Measurements from ENCODE around the gene FTHL17. TPM values are rescaled to one million over a fixed set of nuclear protein-coding genes. Genes with fewer than 3 reads are reported as not detected.

The FTHL17 gene
- not detected for polyA plus RNA-seq (2013, experiment 1 of 2)
- not detected for polyA plus RNA-seq (2013, experiment 2 of 2)

DNA sequence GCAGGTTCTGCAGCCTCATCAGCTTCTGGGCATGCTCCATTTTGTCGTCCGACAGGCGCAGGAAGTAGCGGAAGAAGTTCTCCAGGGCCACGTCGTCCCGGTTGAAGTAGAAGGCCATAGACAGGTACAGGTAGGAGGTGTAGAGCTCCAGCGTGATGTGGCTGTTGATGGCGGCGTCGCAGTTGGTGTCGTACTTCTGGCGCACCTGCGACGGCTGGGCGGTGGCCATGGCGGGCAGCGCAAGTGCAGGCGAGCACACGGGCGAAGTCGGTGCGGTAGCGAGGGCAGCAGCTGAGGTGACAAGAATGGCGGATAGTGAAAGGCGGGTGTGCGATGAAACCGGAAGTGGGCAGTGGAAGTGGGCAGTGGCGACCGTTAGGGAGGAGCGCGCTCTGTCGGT lies at the start of gene FTHL17:
TSS of gene FTHL17 (minus strand) at position 317 of the 400 bp plus-strand sequence. CDS start at position 229, 88 bp downstream.
- no peak within 1 kb of the TSS for H3K27ac ChIP-seq (replicated peaks; ENCODE audit: low read length)
- H2AK5ac ChIP-seq (ENCODE audit: low read depth, low read length): no peak within 1 kb of the TSS
- H2BK12ac ChIP-seq (ENCODE audit: low read length): no peak within 1 kb of the TSS
- peaks cover 0 to 4% of the 10 kb centered on the region in 2 donors for H3K4me1 ChIP-seq (ENCODE audit: control insufficient read depth in 2 of 2, insufficient read depth in 1 of 2, low read depth in 1 of 2, low read length in 2 of 2)
- H3K4me2 ChIP-seq (ENCODE audit: insufficient read depth, low read length, poor library complexity, severe bottlenecking): no peak within 1 kb of the TSS
- no peaks in the 10 kb centered on the region for H3K9me3 ChIP-seq (replicated peaks in 1 of 2; ENCODE audit: control insufficient read depth in 2 of 2, insufficient read depth in 1 of 2, low read depth in 1 of 2, low read length in 2 of 2)
- no peak within 1 kb of the TSS for H3K9ac ChIP-seq (ENCODE audit: low read depth, low read length, poor library complexity)
- no CpG with 5 or more reads among the region's 33 CpGs for WGBS, 2 donors (ENCODE audit: extremely low coverage in 2 of 2, insufficient read length in 2 of 2, insufficient replicate concordance in 1 of 2)
- no peak for DNase-seq (ENCODE audit: low spot score)
- peak within 1 kb of the TSS; percentile 21 for H3K14ac ChIP-seq (ENCODE audit: low read length)
- no peaks in the 10 kb centered on the region for H3K36me3 ChIP-seq (replicated peaks in 1 of 2; ENCODE audit: control insufficient read depth in 2 of 2, insufficient read depth in 2 of 2, low read length in 2 of 2)
- no peak within 1 kb of the TSS for H2BK5ac ChIP-seq (ENCODE audit: low read length)
- no peak within 1 kb of the TSS for H2BK120ac ChIP-seq (ENCODE audit: low read depth, low read length)
- H3K27me3 ChIP-seq (ENCODE audit: control insufficient read depth in 3 of 3, insufficient read depth in 3 of 3, low read depth in 1 of 3, low read length in 3 of 3): no peaks in the 10 kb centered on the region
- peak within 1 kb of the TSS; percentile 48 for H3K18ac ChIP-seq (ENCODE audit: low read length)
- H4K91ac ChIP-seq (ENCODE audit: low read depth, low read length, poor library complexity): no peak within 1 kb of the TSS
- H2AFZ ChIP-seq (ENCODE audit: low read length): no peak within 1 kb of the TSS
- H3K79me1 ChIP-seq (ENCODE audit: low read depth, low read length): no peaks in the 10 kb centered on the region
- H3K23ac ChIP-seq (ENCODE audit: low read depth, low read length, poor library complexity): no peak within 1 kb of the TSS
- no peak within 1 kb of the TSS for H3K4ac ChIP-seq (ENCODE audit: low read length)
- no peak within 1 kb of the TSS for H3K4me3 ChIP-seq (ENCODE audit: low read length in 2 of 2)
- H4K8ac ChIP-seq (ENCODE audit: low read depth, low read length): no peak within 1 kb of the TSS
- H2BK15ac ChIP-seq (ENCODE audit: low read length): no peak within 1 kb of the TSS

DNA sequence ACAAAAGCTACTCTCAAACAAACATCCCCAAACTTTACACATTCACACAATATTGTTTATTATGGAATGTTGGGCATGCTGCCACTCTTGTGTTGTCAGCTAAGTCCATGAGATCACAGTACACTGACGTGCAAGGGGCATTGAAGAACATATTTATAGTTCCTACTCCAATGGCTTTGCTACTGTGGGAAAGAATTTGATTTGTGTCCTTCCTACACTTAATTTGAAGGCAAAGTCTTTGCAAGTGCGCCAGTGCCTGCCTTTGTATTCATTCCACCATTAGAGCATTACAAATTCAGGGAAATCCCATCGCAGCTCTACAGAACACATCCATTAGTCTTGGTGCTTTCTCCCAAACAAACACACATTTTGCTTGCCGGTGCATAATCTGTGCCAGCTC lies 45.4 kb upstream of the FTHL17 start:
- Histone ChIP-seq H3K14ac (ENCODE audit: low read length) (no peak overlapping the region), H2BK12ac (ENCODE audit: low read length) (no peak overlapping the region), H4K8ac (ENCODE audit: low read depth, low read length) (no peak overlapping the region), H3K4me3 (ENCODE audit: low read length in 2 of 2) (no peak overlapping the region), H3K4ac (ENCODE audit: low read length) (no peak overlapping the region), H3K9ac (ENCODE audit: low read depth, low read length, poor library complexity) (no peak overlapping the region), H3K27ac (replicated peaks; ENCODE audit: low read length) (no peak overlapping the region), H3K18ac (ENCODE audit: low read length) (no peak overlapping the region), H3K27me3 (ENCODE audit: control insufficient read depth in 3 of 3, insufficient read depth in 3 of 3, low read depth in 1 of 3, low read length in 3 of 3) (no peaks in the 10 kb centered on the region), H2BK15ac (ENCODE audit: low read length) (no peak overlapping the region), H2AFZ (ENCODE audit: low read length) (no peak overlapping the region), H3K9me3 (replicated peaks in 1 of 2; ENCODE audit: control insufficient read depth in 2 of 2, insufficient read depth in 1 of 2, low read depth in 1 of 2, low read length in 2 of 2) (no peaks in the 10 kb centered on the region), H3K4me2 (ENCODE audit: insufficient read depth, low read length, poor library complexity, severe bottlenecking) (no peak overlapping the region), H3K36me3 (replicated peaks in 1 of 2; ENCODE audit: control insufficient read depth in 2 of 2, insufficient read depth in 2 of 2, low read length in 2 of 2) (peaks cover 2% of the 10 kb centered on the region in 2 donors), H2BK5ac (ENCODE audit: low read length) (no peak overlapping the region), H2BK120ac (ENCODE audit: low read depth, low read length) (no peak overlapping the region), H2AK5ac (ENCODE audit: low read depth, low read length) (no peak overlapping the region), H3K23ac (ENCODE audit: low read depth, low read length, poor library complexity) (no peak overlapping the region), H3K4me1 (ENCODE audit: control insufficient read depth in 2 of 2, insufficient read depth in 1 of 2, low read depth in 1 of 2, low read length in 2 of 2) (no peaks in the 10 kb centered on the region), H3K79me1 (ENCODE audit: low read depth, low read length) (no peaks in the 10 kb centered on the region), H4K91ac (ENCODE audit: low read depth, low read length, poor library complexity) (no peak overlapping the region)
- no peak for DNase-seq (ENCODE audit: low spot score)
- no CpG with 5 or more reads among the region's 4 CpGs for WGBS, 2 donors (ENCODE audit: extremely low coverage in 2 of 2, insufficient read length in 2 of 2, insufficient replicate concordance in 1 of 2)

DNA sequence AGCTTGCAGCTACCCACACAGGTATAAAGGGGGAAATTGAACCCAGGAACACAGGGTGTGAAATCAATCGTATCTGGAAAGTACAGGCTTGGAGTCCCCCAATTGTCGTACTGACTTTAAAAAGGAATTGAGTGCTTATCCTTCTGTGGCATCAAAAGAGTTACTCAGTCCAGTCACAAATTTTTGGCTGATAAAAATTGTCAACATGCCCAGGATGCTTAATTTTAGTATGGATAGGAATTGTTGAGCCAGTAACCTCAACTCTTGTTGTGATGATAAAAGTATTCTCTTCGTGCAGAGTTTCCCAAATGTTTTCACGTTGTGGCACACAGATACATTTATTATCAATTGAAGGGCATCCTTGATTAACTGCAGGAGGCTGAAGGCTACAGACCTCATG lies 43.6 kb upstream of the FTHL17 start:
- H3K14ac ChIP-seq (ENCODE audit: low read length): no peak overlapping the region
- WGBS, 2 donors (ENCODE audit: extremely low coverage in 2 of 2, insufficient read length in 2 of 2, insufficient replicate concordance in 1 of 2): no CpG with 5 or more reads among the region's 4 CpGs

GRCh38 chrX:31114858-31115257 lies 43.0 kb upstream of the FTHL17 start:
- no CpG with 5 or more reads among the region's 2 CpGs for WGBS, 2 donors (ENCODE audit: extremely low coverage in 2 of 2, insufficient read length in 2 of 2, insufficient replicate concordance in 1 of 2)
- Histone ChIP-seq H3K4me1 (ENCODE audit: control insufficient read depth in 2 of 2, insufficient read depth in 1 of 2, low read depth in 1 of 2, low read length in 2 of 2) (no peaks in the 10 kb centered on the region), H3K4ac (ENCODE audit: low read length) (no peak overlapping the region), H3K27me3 (ENCODE audit: control insufficient read depth in 3 of 3, insufficient read depth in 3 of 3, low read depth in 1 of 3, low read length in 3 of 3) (no peaks in the 10 kb centered on the region), H3K9ac (ENCODE audit: low read depth, low read length, poor library complexity) (no peak overlapping the region), H3K27ac (replicated peaks; ENCODE audit: low read length) (no peak overlapping the region), H4K8ac (ENCODE audit: low read depth, low read length) (no peak overlapping the region), H2BK5ac (ENCODE audit: low read length) (no peak overlapping the region), H3K9me3 (replicated peaks in 1 of 2; ENCODE audit: control insufficient read depth in 2 of 2, insufficient read depth in 1 of 2, low read depth in 1 of 2, low read length in 2 of 2) (no peaks in the 10 kb centered on the region), H3K4me3 (ENCODE audit: low read length in 2 of 2) (no peak overlapping the region), H2AFZ (ENCODE audit: low read length) (no peak overlapping the region), H3K79me1 (ENCODE audit: low read depth, low read length) (no peaks in the 10 kb centered on the region), H4K91ac (ENCODE audit: low read depth, low read length, poor library complexity) (no peak overlapping the region), H3K23ac (ENCODE audit: low read depth, low read length, poor library complexity) (no peak overlapping the region), H2BK120ac (ENCODE audit: low read depth, low read length) (no peak overlapping the region), H2AK5ac (ENCODE audit: low read depth, low read length) (no peak overlapping the region), H3K14ac (ENCODE audit: low read length) (no peak overlapping the region), H2BK12ac (ENCODE audit: low read length) (no peak overlapping the region), H3K36me3 (replicated peaks in 1 of 2; ENCODE audit: control insufficient read depth in 2 of 2, insufficient read depth in 2 of 2, low read length in 2 of 2) (no peaks in the 10 kb centered on the region), H3K18ac (ENCODE audit: low read length) (no peak overlapping the region), H2BK15ac (ENCODE audit: low read length) (no peak overlapping the region), H3K4me2 (ENCODE audit: insufficient read depth, low read length, poor library complexity, severe bottlenecking) (no peak overlapping the region)
- no peak for DNase-seq (ENCODE audit: low spot score)

More for the DNA sequence above, 43.6 kb upstream of the FTHL17 start:
- Histone ChIP-seq H3K9ac (ENCODE audit: low read depth, low read length, poor library complexity) (no peak overlapping the region), H3K23ac (ENCODE audit: low read depth, low read length, poor library complexity) (no peak overlapping the region), H2AFZ (ENCODE audit: low read length) (no peak overlapping the region), H4K91ac (ENCODE audit: low read depth, low read length, poor library complexity) (no peak overlapping the region), H2BK12ac (ENCODE audit: low read length) (no peak overlapping the region), H3K18ac (ENCODE audit: low read length) (no peak overlapping the region), H3K4me3 (ENCODE audit: low read length in 2 of 2) (no peak overlapping the region), H3K36me3 (replicated peaks in 1 of 2; ENCODE audit: control insufficient read depth in 2 of 2, insufficient read depth in 2 of 2, low read length in 2 of 2) (no peaks in the 10 kb centered on the region), H2BK120ac (ENCODE audit: low read depth, low read length) (no peak overlapping the region), H3K79me1 (ENCODE audit: low read depth, low read length) (no peaks in the 10 kb centered on the region), H3K4ac (ENCODE audit: low read length) (no peak overlapping the region), H2BK5ac (ENCODE audit: low read length) (no peak overlapping the region), H3K9me3 (replicated peaks in 1 of 2; ENCODE audit: control insufficient read depth in 2 of 2, insufficient read depth in 1 of 2, low read depth in 1 of 2, low read length in 2 of 2) (no peaks in the 10 kb centered on the region), H3K27ac (replicated peaks; ENCODE audit: low read length) (no peak overlapping the region), H3K27me3 (ENCODE audit: control insufficient read depth in 3 of 3, insufficient read depth in 3 of 3, low read depth in 1 of 3, low read length in 3 of 3) (no peaks in the 10 kb centered on the region), H2BK15ac (ENCODE audit: low read length) (no peak overlapping the region), H2AK5ac (ENCODE audit: low read depth, low read length) (no peak overlapping the region), H3K4me2 (ENCODE audit: insufficient read depth, low read length, poor library complexity, severe bottlenecking) (no peak overlapping the region), H4K8ac (ENCODE audit: low read depth, low read length) (no peak overlapping the region), H3K4me1 (ENCODE audit: control insufficient read depth in 2 of 2, insufficient read depth in 1 of 2, low read depth in 1 of 2, low read length in 2 of 2) (no peaks in the 10 kb centered on the region)
- no peak for DNase-seq (ENCODE audit: low spot score)
